OCI-M2 (cell line): ENCODE data around the gene LAMB2.

Experiments
- DNase-seq: peaks from one replicate; lab custom pipeline; 2025; ENCODE audit not compliant: unreplicated experiment; lab: John Stamatoyannopoulos, UW

LAMB2 gene

DNA sequence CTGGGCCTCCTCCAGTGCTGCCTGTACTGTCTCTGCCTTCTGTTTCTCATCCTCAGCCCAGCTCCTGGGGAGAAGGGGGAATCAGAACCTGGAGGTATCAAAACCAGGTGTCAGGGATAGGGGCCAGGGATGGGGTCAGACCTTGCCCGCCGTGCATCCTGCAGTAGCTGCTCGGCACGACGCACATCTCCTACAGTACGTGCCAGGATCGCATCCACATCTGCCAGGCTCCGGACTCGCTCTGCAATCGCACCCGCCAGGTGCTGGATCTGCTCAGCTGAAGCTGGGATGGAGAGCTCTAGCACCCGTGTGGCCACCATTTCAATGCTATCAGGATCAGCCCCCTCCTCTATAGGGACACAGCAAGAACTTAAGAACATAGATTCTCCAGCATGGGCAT is 10.8 kb downstream of the LAMB2 start:
- no peak for DNase-seq

DNA sequence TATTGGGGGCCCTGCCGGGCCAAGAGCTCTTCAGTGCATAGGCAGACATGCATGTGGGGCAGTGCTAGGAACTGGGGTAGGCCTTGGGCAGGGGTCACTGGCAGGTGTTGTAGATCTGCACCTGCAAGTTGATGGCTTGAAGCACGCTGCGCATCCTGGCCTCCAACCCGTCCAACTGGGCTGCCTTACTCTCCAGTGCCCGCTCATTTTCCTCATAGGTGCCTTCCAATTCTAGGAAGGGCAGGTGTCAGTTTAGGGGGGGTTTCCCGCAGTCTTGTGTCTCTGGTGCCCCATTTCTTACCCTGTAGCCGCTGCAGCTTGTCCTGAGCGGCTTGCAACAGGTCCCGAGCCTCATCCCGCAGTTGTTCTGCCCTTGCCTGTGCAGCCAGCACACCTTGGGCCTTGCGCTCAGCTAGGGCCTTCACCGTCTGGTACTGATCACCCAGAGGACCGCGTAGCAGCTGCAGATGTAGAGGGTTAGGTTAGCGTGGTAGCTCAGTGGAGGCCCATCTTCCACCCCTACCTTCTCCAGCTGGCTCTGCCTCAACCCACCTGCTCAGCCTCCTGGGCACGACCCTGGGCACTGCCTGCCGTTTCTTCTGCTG is 11.6 kb downstream of the LAMB2 start:
- no peak for DNase-seq

DNA sequence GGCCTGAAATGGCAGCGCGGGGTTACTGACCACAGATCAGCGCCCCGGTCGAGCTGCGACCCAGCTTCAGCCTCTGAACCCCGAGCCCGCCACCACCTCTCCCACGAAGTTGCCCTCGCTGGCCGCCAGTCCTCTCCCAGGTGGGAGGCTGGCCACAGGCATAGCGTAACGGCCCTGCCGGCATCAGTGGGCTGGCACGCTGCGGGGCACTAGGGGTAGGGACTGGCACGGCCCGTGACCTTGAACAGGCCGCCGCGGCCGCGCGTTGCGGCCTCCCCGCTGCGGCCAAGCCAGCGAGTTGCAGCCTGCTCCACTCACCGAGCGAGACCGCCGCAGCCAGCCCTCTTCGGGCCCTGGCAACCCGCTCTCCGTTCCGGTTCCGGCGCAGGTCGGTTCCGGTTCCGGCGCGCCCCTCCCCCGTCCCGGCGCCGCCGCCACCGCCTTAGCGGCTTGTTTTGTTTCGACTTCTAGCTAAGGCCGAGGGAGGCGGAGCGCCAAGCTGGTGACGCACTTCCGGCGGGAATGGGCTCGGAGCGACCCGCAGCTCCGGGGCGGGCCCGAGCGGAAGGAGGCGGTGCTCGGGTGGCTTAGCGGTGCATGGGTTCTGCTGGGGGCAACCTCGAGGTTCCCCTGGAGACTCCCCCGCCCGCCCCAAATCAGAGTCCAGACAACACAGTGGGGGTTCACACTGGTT is 12.3 kb downstream of the LAMB2 start, which contains the start of gene USP19:
TSS of gene USP19 (minus strand) at position 386 of the 694 bp plus-strand sequence. CDS start 1,678 bp downstream, outside the sequence.
- peak; percentile 15 for DNase-seq

DNA sequence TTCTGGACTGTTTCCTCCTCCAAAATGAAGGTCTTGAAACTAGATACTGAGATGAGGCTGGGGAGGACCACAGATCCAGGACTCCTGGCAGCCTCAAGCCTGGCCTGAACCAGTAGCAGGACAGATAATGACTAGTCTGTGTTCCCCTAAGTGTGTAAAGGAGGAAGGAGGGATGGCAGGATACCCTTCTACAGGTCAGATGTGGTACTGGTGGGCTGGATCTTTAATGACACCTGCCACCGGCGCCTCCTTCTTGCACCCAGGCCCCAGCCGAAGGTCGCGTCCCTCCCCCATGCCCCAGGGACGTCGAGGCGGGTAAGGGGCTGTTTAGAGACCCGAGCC is 12.8 kb downstream of the LAMB2 start:
- DNase-seq: no peak

DNA sequence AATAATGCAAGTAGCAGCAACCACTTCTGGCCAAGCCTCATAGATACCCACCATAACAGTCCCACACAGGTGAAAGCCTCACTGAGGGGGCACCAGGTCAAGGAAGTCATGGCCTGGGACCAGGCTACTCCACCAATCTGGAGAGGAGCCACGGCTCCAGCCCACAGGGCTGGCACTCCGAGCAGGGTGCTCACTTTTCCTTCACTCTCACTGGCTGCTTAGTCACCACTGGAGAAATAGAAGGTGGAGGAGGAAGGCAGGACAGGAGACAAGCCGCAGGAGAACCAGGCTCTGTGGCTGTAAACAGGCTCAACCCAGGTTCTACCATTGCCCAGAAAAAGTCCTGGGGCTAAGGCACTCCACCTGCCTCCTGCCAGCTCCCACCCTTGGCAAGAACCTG is 13.4 kb downstream of the LAMB2 start:
- DNase-seq: no peak

DNA sequence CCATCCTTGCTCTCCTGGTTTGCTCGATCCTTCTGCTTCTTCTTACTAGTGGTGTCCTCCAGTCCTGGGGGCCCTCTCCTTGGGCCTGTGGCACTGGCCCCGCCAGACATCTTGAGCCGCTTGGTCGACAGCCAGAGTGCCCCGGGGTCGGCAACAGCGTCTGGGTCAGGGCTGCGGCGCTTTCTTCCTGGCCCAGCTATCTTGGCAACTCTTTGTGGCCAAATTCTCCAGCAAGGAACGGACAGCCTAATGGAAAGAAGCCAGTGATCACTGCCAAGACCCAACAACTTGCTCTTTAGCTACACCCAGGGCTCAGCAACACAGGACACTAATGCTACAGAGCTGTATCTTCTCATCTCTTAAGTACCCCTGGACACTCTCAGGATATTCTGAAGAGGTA is 13.8 kb downstream of the LAMB2 start:
- DNase-seq: no peak

DNA sequence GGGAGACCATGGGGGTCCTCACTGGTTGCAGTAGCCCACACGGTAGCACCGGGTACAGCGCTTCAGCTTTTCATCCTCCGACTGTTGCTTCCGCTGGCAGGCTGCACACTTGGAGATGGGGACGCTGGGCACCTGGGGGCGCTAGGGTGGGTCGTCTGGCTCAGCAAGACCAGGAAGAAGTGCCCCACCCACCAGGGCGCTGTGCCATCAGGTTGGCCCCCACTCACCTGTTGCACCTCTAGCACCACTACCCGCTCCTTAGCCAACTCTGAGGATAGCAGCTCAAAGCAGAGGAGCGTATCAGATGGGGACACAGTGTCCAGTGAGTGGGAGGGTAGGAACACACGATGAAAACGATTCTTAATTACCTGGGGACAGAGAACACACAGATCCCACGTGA is 20.6 kb downstream of the LAMB2 start:
- no peak for DNase-seq

DNA sequence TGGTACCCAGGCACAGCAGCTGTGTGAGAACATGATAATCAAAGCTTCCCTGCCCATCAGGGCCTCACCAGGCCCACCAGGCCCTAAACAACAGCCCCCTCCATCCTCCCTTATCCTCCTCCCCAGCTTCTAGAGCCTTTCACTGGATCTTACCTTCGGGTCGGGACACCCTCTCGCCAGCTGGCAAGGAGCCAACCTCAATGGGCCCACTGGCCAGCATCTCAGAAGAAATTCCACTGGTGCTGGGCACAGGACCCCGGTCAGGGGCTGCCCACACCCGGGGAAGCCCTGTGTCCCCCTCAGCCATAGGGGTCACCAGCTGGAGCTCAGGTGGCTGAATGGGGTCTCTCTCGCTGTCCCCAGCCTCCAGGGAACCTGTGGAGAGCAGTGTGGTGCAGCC is 21.5 kb downstream of the LAMB2 start:
- DNase-seq: no peak

DNA sequence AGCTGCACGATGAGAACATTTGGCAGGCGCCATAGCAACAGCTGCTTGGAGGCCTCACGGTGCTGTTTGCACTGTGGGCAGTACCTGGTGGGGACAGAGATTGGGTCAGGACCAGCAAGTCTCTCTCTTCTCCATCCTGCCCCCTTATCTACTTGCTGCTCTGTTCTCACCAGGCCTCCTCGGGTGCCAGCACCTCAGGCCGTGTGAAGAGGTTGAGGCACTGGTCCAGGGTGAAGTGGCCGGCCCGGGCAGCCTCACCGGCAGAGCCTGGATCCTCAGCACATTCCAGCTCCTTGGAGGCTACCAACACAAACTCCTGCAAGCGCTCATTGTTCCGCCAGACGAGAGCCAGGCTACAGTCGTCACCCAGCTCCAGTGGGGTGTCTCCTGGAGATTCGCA is 22.1 kb downstream of the LAMB2 start:
- DNase-seq: no peak

DNA sequence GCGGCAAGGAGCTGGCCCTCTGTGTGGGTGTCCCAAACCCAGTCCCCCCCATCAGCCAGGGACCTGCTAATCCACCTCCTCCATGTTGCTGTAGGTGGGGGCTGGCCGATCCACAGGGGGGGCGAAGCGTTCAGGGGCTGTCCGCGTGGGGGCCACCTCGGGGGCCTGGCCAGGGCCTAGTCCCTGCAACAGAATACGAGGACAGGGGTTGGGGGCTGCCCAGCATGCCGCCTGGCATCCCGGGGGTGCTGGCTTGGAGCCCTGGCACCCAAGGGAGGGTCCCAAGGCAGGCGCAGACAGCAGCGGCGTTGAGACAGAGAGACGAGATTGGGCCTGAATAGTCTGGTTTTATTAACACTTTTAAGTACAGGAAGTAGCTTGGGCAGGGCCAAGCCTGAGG is 24.5 kb downstream of the LAMB2 start:
- DNase-seq: no peak

DNA sequence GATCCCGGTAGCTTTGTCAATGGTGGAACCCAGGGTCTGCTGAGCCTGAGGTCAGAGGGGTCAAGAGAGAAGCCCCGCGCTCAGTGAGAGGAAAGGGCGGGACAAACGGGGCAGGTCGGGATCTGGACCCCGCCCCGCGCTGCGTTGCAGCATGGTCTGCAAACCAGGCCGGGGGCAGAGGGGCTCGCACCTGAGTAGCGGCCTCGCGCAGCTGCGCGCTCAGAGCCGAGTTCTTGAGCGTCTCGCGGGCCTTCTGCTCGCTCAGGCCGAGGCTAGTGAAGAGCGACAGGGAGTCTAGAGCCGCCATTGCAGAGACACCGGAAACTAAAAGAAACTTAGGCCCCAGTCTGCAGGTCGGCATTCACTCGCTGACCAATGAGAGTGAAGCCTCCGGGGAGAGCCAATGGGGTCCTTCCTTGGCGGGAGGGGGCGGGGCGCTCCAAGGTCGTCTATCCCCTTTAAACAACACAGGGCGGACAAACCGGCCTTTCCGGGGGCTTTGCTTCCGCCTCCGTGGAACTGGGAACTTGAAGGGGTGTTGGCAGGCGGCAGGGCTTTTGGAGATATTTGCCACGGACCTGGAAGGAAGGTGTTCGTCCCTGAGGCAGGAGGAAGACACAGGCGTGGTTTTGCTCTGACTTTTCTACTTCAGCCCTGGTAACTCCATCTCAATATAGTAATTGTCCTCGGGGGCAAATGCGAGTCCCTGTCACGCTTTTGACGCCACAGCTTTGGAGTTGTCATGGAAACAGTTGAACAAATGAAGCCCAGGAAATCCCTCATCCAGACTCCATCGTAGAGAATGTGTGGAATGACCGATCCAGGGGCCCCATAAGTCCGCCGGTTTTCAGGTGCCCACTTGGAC is 28.2 kb downstream of the LAMB2 start, which contains the start of gene QARS1:
TSS of gene QARS1 (minus strand) at position 331 of the 865 bp plus-strand sequence. CDS start at position 307, 24 bp downstream.
- peak; percentile 63 for DNase-seq

DNA sequence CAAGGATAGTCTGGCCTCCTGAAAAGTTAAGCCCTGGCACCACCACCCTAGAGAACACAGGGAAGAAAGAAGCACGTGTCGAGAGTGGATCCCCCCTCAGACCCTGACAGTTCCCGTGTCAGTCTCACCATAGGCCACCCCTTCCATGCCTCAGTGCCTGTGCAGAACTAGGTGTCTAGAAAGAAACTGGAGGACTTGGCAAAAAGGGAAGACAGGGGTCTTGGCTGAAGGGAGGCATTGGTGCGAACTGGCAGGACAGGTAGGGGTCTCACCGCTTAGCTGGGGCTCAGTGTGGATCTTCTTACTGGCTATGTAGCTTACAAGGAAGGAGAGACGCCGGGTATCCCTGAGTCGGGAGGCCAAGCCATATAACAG is 28.8 kb downstream of the LAMB2 start:
- no peak for DNase-seq

DNA sequence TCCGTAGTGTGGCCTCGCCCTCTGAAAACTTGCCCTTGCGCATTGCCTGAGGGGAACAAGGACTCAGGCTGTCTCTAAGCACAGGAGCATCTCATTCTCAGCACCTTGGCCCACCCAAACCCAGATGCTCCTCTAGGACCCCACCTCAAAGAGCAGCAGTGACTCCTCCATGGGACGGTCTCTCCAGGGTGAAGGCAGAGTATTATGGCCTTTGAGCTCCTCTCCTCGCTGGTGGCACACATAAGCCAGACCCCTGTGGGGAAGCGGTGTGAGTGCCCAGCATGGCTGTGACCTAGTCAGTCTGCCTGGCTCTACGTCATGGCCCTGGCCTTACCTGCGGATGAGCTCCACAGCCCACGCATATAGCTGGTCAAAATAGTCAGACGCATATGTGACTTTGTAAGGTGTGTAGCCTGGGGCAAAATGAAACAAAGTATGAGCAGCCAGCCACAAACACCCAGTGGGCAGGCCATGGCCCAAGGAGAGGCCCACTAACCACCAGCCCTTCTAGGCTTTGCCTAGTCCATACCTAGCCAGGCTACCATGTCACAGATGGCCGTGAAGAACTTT is 32.7 kb downstream of the LAMB2 start:
- DNase-seq: no peak

DNA sequence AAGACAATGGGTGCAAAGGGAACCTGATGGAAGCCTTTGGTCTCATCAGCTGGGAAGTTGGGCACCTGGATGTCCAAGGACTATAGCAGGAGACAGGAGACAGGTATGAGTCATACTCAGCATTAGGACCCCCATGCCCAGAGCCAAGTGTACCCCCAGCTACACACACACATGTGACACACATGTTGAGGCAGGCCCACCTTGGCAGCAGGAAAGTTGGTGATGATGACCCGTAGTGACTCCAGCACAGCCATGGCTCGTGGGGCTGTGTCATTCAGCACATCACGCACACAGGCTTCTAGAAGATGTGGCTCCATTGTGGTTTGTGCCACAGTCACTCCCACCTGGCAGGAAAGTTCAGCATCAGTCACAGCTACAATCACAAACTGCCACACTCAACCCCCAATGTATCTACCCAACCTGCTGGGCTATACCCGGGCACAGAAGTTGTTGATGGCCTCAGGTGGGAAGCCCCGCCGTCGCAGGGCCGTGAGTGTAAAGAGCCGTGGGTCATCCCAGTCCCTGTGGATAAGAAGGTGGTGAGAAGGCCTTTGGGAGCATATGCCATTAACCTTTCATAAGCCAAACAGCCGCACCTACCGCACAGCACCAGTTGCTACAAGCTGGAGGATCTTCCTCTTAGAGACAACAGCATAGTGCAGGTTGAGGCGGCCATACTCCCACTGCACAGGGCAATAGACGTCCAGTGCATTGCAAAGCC is 33.8 kb downstream of the LAMB2 start:
- DNase-seq: no peak

DNA sequence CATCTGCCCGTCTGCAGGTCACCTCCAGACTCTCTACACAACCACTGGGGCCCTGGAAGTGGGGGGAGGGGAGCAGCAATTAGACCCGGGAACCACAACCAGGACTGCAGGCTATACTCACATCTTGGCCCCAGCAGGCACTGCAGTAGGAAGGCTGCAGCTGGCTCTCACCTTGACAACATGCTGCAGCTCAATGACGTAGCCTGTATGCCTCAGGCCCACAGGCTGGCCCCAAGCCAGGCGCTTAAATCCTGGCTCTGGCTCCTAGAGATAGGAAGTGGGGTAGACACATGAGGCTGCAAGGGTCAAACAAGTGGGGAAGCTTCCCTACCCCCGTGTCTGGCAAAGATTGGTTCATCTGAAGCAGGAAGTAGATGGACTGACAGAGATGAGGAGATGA is 34.4 kb downstream of the LAMB2 start:
- DNase-seq: no peak

DNA sequence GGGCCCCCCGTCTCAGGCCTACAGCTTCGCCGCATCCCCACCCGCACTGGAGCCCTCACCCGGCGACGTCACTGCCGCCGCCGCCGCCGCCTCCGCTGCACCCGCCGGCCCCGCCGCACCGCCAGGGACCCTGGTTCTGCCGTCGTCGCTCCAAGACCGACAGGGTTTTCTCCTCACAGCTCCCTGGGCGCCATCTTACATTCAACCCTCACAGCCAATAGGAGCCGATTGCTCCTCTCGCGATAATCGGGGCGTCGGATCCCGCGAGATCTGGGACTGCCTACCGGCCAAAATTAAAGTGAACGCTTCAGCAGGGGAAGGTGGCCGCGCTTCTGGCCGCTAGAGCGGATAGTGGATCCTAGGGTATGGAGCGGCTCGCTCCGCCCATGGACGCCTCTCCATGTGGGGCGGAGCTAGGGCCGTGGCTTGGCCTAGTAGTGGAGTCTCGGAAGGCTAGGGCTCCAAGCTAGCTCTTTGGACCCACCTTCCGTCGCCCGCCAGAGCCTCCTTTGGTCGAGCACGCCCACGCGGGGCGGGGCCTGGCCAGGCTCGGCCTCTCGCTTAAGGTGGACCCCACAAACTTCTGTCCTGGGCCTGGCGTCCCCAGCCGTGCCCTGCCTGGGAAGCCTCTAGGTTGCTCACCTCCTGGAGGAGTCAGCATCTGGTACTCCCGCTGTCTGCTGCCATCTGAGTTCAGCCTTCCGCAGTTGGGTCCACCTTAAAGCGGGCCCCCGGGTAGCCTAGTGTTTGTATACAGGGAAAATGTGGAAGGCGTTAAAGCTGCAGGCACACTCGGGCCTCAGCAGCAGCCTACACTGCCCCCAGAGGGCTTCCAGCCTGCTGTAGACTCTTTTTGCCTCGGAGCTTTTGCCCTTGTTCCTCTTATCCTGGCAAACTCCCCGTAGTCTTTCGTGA is 38.7 kb downstream of the LAMB2 start, which contains the start of gene QRICH1:
TSS of gene QRICH1 (minus strand) at position 219 of the 915 bp plus-strand sequence. CDS start 17,054 bp downstream, outside the sequence.
- DNase-seq: peak; percentile 96

DNA sequence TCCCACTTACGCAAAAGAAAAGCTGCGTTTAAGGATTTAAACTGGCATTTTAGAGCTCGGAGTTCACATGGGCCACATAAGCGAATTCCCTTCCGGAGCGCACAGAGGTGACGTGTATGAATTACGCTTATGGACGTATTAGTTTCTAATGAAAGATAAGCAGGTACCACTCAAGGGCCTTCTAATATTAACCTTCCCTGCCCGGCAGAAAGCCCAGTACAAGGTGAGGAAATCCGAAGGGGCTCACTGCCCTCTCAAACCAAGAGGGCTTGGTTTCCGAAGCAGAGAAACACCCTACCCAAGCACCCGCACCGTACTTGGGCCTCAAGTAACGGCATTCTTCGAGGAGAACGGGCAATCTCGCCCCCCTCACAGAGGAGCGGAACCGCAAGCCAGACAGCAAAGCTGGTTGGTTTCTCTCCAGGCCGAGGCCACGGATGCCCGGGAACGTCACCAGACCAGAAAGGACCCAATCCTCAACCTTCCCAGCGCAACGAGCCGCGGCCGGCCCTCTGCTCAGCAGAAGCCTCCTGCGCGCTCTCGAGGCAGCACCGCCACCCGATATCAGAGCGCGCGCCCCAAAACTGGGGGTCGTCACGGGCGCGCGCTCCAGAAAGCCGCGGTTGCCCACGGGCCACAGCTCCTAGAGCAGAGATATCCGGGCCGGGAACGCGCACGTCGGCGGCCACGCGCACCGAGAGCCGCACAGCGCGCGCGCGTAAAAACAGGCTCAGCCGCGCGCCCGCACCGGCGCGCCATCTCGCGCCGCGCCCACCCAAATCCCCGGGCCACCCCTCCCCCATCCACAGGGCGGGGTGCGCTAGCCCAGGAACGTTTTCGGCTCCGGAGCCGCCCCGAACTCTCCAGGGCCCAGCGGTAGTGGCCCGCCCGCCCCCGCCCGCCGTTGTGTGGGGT is 39.7 kb downstream of the LAMB2 start:
- DNase-seq: no peak

DNA sequence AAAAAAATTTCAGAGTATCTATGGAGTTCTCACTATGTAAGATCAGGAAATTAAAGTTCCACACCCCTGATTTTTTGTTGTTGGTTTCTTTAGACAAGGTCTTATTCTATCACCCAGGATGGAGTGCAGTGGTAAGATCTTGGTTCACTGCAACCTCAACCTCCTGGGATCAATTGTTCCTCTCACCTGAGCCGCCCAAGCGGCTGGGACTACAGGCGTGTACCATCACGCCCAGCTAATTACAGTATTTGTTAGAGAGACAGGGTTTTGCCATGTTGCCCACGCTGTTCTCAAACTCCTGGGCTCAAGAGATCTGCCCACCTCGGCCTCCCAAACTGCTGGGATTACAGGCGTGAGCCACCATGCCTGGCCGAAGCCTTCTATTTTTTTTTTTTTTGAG is 51.4 kb downstream of the LAMB2 start:
- DNase-seq: no peak

DNA sequence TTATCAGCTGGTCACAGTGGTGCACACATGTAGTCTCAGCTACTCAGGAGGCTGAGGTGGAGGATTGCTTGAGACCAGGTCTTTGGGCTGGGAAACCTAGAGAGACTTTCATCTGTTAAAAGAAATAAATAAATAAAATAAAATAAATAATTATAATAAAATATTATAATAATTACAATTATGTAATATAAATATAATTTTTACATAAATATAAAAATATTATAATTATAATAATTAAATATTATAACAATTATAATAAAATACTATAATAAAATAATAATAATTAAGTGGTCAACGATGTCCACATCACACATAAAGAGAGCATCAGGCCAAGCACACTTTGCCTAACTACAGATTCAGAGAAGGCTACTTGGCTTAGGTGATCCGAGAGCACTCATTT is 53.6 kb downstream of the LAMB2 start:
- no peak for DNase-seq
